Keratinocyte (primary cell): ENCODE measurements around the gene STX18.

Experiments
- CTCF ChIP-seq, 3 experiments: IDR thresholded peaks in 1 of 3; conservative IDR thresholded peaks in 1 of 3; optimal IDR thresholded peaks in 1 of 3; 2 replicates in 2 of 3; 3 replicates in 1 of 3; pipeline versions ENCODE3 to v1.5.1; 2011; ENCODE audit warnings: low read length in 3 of 3, mild to moderate bottlenecking in 3 of 3, moderate library complexity in 2 of 3, control low read depth in 1 of 3, inconsistent platforms in 1 of 3; ENCODE audit not compliant: insufficient read depth in 2 of 3; ENCODE audit errors: extremely low read depth in 1 of 3
- EZH2 ChIP-seq: IDR thresholded peaks from one replicate; pipeline ENCODE4 v1.6.1; 2012; ENCODE audit warnings: inconsistent platforms, mild to moderate bottlenecking, low read length, moderate library complexity

GRCh38 chr4:4575284-4576211, 33.7 kb upstream of the STX18 start:
- TF ChIP-seq EZH2, result no peak
- TF ChIP-seq CTCF (optimal IDR thresholded peaks at IDR 0.05 in 1 of 3, IDR thresholded peaks at IDR 0.05 in 1 of 3, conservative IDR thresholded peaks at IDR 0.05 in 1 of 3; ENCODE audit: extremely low read depth in 1 of 3, insufficient read depth in 2 of 3, low read length in 3 of 3), result peak in 2 of 3 experiments; percentile 2 to 14
